NB4 (cell line): ENCODE data around the gene ALOX12B.
"Not testable (repeated sequence)": the region's sequence is repeated elsewhere in the genome, so short reads cannot be mapped to it uniquely, and the experiment has no call there.

Experiments
- DNase-seq: peaks from one replicate; pipeline ENCODE4 v3.0.0; 2010; ENCODE audit warnings: low read depth
- H3K4me3 ChIP-seq: one replicate; pipeline ENCODE4 v1.5.1; 2011; ENCODE audit warnings: mild to moderate bottlenecking, low read depth, low read length, moderate library complexity
- MYC ChIP-seq: IDR thresholded peaks from 2 replicates; pipeline ENCODE4 v1.6.1; 2011; ENCODE audit warnings: low read depth, low read length
- POLR2A ChIP-seq: IDR thresholded peaks from 2 replicates; pipeline ENCODE4 v1.6.1; 2011; ENCODE audit warnings: mild to moderate bottlenecking; ENCODE audit not compliant: insufficient read length; ENCODE audit errors: extremely low read depth
- TF ChIP-seq, protein P1 (sequence below): IDR thresholded peaks from one replicate; pipeline ENCODE4 v1.5.1; 2012; ENCODE audit warnings: low read depth, low read length
- TF ChIP-seq, protein P2 (sequence below): IDR thresholded peaks from 2 replicates; pipeline ENCODE4 v1.6.1; 2011; ENCODE audit warnings: low read depth, low read length

Gene ALOX12B

GRCh38 chr17:8031261-8031661 is 56.3 kb downstream of the ALOX12B start:
- DNase-seq, result no peak
- no peak overlapping the region for H3K4me3 ChIP-seq
- TF ChIP-seq MYC (no peak), POLR2A (no peak)
- TF ChIP-seq, protein P1, sequence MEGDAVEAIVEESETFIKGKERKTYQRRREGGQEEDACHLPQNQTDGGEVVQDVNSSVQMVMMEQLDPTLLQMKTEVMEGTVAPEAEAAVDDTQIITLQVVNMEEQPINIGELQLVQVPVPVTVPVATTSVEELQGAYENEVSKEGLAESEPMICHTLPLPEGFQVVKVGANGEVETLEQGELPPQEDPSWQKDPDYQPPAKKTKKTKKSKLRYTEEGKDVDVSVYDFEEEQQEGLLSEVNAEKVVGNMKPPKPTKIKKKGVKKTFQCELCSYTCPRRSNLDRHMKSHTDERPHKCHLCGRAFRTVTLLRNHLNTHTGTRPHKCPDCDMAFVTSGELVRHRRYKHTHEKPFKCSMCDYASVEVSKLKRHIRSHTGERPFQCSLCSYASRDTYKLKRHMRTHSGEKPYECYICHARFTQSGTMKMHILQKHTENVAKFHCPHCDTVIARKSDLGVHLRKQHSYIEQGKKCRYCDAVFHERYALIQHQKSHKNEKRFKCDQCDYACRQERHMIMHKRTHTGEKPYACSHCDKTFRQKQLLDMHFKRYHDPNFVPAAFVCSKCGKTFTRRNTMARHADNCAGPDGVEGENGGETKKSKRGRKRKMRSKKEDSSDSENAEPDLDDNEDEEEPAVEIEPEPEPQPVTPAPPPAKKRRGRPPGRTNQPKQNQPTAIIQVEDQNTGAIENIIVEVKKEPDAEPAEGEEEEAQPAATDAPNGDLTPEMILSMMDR, result no peak
- TF ChIP-seq, protein P2, sequence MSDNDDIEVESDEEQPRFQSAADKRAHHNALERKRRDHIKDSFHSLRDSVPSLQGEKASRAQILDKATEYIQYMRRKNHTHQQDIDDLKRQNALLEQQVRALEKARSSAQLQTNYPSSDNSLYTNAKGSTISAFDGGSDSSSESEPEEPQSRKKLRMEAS, result no peak

- TF ChIP-seq, protein P2, result no peak
- TF ChIP-seq MYC, result no peak
- TF ChIP-seq POLR2A, result no peak
- TF ChIP-seq, protein P1, result no peak
- H3K4me3 ChIP-seq, result no peak overlapping the region
- no peak for DNase-seq
These were observed 58.4 kb downstream of the ALOX12B start for GRCh38 chr17:8029121-8029520.

- DNase-seq, result no peak
- no peak for TF ChIP-seq MYC
- TF ChIP-seq, protein P2, result no peak
- TF ChIP-seq, protein P1, result no peak
- no peak for TF ChIP-seq POLR2A
- no peak overlapping the region for H3K4me3 ChIP-seq
These were observed 62.2 kb downstream of the ALOX12B start for GRCh38 chr17:8025176-8025911.

DNA sequence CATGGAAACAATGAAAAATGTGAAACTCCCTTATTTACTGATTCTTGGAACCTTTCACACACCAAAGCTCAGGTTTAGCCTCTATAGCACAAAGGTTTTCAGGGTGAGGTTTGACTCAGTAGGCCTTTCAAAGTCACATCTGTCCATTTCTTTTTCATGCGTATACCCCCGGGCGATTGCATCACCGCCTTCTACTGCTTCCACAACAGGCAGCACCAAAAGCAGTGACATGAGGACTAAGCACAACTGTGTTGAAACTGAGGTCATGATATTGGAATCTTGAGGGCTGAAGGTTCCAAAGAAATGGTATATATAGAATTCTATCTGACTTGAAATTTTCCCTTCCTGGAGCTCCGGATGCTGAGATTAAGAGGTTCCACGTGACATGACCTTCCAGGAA is 63.4 kb downstream of the ALOX12B start:
- DNase-seq, result peak; percentile 49

More for the DNA sequence above, 63.4 kb downstream of the ALOX12B start:
- H3K4me3 ChIP-seq, result not testable (repeated sequence)
